Activated gamma-delta T cell (primary cell): ENCODE data around the gene C1orf159.
"Not testable (repeated sequence)": the region's sequence is repeated elsewhere in the genome, so short reads cannot be mapped to it uniquely, and the experiment has no call there.

Experiments
- DNase-seq: peaks from one replicate; lab custom pipeline; 2025; lab: John Stamatoyannopoulos, UW

C1orf159 gene

GRCh38 chr1:1067284-1067859 lies 48.5 kb downstream of the C1orf159 start:
- DNase-seq, result no peak

- DNase-seq, result no peak
These were observed 49.2 kb downstream of the C1orf159 start for GRCh38 chr1:1066403-1067283.

- not testable (repeated sequence) for DNase-seq
These were observed 50.0 kb downstream of the C1orf159 start for GRCh38 chr1:1065940-1066304.

DNA sequence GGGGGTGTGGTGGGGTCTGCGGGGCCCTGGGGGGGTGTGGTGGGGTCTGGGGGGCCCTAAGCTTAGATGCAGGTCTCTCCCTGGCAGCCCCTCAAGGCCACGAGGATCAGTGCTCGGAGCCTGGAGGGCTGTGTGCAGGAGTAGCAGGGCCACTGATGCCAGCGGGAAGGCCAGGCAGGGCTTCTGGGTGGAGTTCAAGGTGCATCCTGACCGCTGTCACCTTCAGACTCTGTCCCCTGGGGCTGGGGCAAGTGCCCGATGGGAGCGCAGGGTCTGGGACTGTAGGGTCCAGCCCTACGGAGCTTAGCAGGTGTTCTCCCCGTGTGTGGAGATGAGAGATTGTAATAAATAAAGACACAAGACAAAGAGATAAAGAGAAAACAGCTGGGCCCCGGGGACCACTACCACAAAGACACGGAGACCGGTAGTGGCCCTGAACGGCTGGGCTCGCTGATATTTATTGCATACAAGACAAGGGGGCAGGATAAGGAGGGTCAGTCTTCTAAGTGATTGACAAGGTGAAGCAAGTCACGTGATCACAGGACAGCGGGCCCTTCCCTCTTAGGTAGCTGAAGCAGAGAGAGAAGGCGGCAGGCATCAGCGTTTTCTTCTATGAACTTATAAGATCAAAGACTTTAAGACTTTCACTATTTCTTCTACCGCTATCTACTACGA lies 50.5 kb downstream of the C1orf159 start:
- no peak for DNase-seq

GRCh38 chr1:1063945-1064831 lies 51.7 kb downstream of the C1orf159 start:
- DNase-seq, result peak; percentile 83

GRCh38 chr1:1063261-1063944 lies 52.5 kb downstream of the C1orf159 start:
- DNase-seq, result no peak

DNA sequence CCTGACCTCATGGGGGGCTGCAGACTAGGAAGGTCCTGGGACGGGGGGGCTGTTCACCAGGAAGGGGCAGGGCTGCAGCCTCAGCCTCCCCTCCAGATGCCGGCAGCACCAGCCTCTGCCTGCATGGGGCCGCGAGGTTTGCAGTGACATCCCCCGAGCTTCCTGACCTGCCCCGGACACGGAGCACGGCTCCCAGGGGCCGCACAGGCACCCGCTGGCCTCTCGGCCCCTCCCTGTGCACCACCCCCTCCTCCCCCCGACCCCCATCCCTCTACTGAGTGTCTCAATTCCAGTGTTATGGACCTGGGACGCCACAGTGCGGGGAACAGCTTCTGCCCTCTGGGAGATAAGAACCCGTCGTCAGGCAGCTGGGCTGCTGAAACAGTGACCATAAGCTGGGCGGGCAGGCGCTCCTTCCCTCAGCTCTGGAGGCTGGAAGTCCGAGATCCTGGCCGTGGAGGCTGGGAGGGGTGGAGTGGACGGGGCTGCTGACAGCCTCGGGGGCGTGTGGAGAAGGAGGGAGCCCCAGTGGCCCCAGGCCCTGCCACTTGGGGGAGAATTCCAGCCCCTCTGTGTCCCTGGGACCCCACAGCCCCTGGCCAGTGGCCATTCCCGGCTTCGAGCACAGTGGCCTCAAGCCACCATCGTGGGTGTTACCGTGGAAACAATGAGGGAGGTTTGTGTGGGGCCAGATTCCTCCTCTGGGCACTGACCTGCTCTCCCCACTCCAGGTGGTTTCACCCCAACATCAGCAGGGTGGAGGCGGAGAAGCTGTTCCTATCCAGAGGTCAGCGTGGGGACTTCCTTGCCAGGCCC lies 53.3 kb downstream of the C1orf159 start:
- no peak for DNase-seq

DNA sequence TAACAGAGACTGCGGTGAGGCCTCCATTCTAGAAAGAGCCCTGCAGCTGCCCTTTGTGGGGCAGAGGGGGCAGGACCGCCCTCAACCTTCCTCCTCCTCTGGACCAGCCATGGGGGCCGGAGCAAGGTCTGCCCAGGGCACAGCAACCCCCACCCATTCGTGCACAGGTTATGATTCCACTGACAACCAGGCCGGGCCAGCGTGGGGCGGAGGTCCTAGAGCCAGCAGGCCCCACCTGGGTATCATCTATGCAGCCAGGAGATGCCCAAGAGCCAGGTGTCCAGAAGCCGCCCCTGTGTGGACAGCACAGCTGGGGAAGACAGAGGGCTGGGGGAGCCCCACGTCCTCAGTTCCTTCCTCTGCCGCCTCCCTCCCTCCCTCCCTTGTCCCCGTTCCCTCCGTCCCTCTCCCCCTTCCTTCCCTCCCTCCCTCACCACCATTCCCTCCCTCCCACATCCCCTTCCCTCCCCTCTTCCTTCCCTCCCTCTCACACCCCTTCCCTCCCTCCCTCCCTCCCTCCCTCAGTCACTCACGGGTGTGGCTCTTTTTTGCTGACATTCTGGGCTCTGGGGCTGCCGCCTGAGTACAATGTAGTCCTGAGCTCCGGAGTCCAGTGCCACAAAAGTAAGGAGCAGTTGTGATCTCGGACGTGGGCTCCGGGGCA lies 54.1 kb downstream of the C1orf159 start:
- no peak for DNase-seq

DNA sequence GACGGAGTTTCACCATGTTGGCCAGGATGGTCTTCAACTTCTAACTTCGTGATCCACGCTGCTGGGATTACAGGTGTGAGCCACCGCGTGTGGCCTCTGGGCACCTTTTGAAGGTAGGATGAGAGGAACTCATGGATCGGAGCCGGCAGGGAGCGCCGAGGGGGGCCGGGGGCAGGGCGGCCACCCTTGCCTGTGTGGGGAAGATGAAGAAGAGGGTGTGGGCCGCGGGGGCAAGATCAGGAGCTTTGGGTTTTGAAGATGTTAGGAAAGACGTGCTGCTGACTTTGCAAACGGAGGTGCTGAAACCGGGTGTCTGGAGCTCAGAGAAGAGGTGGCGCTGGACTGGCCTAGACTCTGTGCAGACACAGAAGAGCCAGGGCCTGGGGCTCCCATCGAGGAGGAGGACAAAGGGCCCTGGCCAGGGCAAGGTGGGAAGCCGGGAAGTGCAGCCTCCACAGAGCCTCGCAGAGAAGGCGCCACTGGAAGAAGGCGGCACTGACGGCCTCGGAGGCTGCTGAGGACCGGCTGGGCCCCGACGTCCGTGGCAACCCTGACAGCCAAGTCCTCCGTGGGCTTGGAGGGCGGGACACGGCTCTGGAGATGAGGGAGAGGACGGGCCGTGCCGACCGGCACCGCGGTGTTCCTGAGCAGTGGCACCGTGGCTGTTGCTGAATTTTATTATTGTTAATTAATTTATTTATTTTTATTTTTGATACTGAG lies 55.4 kb downstream of the C1orf159 start:
- DNase-seq, result no peak

DNA sequence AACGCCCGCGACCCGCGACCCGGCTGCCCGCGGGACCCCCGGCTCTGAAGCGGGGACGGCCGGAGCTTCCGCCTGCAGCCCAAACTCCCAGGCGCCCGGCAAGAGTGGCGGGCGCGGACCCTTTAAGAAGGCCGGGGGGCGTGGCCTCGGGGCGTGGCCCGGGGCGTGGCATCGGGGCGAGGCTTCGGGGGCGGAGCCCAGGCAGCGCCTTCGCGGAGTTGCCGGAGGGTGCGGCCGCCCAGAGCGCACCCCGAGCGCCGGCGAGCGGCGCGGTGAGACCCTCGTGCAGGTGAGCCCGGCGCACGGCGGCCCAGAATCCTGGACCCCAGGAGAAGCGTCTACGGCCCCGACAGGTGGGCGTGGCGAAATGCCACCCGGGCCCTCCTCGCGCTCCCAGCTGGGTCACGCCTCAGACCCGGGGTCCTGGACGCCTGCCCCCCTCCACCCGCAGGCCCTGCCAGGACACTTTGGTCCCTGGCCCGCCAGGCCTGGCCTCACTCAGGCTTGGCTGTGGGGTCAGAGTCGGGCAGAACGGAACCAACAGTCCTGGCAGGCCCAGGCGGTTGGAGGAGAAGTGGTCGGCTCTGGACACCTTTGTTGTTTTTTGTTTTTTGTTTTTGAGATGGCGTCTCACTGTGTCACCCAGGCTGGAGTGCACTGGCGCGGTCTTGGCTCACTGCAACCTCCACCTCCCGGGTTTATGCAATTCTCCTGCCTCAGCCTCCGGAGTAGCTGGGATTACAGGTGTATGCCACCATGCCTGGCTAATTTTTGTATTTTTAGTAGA lies 56.2 kb downstream of the C1orf159 start:
- DNase-seq, result peak; percentile 80

GRCh38 chr1:1058921-1059493 lies 56.9 kb downstream of the C1orf159 start:
- DNase-seq, result no peak

GRCh38 chr1:1058088-1058905 lies 57.6 kb downstream of the C1orf159 start:
- DNase-seq, result no peak

- DNase-seq, result not testable (repeated sequence)
These were observed 58.2 kb downstream of the C1orf159 start for GRCh38 chr1:1057769-1058087.

DNA sequence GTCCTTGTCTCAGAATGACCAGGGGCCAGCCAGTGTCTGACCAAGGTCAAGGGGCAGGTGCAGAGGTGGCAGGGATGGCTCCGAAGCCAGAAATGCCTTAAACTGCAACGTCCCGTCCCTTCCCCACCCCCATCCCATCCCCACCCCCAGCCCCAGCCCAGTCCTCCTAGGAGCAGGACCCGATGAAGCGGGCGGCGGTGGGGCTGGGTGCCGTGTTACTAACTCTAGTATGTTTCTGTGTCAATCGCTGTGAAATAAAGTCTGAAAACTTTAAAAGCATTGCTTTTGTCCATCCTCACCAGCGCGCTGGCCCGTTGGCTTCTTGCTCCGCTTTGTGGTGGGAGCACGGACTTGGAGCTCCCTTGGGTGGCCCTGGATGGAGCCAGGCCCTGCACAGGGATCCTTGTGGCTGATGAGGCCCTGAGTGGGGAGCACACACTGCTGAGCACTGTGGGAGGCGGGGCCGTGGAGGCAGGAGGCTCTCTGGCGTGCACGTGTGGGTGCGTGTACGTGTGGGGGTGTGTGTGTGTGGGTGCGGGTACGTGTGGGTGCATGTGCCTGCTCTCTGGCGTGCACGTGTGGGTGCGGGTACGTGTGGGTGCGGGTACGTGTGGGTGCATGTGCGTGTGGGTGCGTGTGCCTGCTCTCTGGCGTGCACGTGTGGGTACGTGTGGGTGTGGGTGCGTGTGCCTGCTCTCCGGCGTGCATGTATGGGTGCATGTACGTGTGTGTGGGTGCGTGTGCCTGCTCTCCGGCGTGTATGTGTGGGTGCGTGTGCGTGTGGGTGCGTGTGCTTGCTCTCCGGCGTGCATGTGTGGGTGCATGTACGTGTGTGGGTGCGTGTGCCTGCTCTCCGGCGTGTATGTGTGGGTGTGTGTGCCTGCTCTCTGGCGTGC lies 59.8 kb downstream of the C1orf159 start:
- no peak for DNase-seq

- DNase-seq, result no peak
These were observed 60.9 kb downstream of the C1orf159 start for GRCh38 chr1:1054971-1055370.

GRCh38 chr1:1054099-1054700 lies 61.7 kb downstream of the C1orf159 start:
- no peak for DNase-seq
